Mesenteric fat pad (tissue), 1 donor: ENCODE results near the gene ADGRD1. TPM values are rescaled to one million over a fixed set of nuclear protein-coding genes. Genes with fewer than 3 reads are reported as not detected.

Experiments
- DNase-seq: peaks from one replicate; pipeline ENCODE4 v3.0.0-alpha.2; 2020; ENCODE audit warnings: low spot score
- total RNA-seq: library from RNA; stranded (reverse); fragmentation: NEBNext Ultra II Directional; extraction: Animal tissue kit (Norgen Biotek cat#: 25700); gene quantifications from one replicate; pipeline ENCODE4 v1.2.1, GENCODE V29; 2021
- donor health status: DM: yes; HTN: yes; CAD: no.

Gene ADGRD1
- total RNA-seq, 1 donor from 2014 or later: 28.5 TPM

DNA sequence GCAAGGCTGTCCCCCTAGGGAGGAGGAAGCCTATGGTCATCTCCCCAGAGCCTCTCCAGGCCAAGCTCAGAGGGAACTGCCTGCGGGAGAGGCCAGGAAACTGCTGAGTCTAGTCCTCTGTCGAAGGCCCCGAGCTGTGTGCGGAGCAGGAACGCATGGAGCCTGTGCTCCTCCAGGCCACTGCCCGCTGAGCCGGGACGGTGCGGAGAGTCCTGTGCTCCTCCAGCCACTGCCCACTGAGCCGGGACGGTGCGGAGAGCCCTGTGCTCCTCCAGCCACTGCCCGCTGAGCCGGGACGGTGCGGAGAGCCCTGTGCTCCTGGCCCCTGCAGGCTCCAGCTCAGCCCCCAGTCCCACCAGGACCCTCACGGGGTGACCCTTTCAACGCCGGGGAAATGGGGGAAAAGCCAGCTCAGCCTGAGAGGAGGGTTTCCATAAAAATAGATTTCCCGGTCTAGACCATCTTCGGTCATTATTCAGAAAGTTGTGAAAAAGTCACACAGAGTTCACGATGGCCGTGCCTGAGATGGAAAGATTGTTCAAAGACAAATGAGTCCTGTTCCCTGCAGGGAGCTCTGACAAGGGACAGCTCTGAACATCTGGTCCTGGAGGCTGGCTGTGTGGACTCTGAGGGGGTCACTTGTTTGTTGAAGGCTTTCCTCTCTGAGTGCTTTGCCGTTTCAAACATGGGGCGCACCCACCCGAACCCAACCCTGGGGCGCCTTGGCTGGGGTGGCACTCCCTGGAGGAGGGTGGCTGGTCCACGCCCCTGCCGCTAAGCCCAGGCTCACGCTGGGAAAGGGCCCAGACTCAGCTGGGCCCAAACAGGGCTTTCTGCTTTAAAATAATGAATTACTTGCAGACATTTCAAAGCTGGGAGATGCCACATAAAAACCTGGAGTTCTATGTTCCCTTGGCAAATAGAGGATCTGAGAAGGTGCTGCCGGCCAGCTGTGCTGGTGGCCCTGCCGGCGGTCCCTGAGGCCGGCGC, 85.5 kb downstream of the ADGRD1 start:
- DNase-seq: no peak

DNA sequence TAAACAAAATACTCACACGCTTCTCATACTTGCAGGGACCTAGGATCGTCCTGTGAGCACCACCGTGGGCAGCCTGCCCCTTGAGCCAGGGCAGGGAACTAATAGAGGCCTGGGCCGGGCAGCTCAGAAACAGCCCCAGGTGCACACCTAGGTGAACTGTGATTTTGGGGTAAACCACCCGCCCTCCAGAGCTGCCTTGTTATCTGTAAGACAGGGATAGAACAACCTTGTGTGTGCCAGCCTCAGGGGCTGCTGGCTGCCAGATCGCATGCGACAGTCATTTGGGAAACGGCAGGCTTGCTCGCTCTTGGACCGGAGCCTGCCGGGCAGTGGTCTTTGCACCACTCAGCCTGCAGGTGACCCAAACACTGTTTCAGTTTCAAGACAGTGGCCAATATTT, 86.8 kb downstream of the ADGRD1 start:
- no peak for DNase-seq

DNA sequence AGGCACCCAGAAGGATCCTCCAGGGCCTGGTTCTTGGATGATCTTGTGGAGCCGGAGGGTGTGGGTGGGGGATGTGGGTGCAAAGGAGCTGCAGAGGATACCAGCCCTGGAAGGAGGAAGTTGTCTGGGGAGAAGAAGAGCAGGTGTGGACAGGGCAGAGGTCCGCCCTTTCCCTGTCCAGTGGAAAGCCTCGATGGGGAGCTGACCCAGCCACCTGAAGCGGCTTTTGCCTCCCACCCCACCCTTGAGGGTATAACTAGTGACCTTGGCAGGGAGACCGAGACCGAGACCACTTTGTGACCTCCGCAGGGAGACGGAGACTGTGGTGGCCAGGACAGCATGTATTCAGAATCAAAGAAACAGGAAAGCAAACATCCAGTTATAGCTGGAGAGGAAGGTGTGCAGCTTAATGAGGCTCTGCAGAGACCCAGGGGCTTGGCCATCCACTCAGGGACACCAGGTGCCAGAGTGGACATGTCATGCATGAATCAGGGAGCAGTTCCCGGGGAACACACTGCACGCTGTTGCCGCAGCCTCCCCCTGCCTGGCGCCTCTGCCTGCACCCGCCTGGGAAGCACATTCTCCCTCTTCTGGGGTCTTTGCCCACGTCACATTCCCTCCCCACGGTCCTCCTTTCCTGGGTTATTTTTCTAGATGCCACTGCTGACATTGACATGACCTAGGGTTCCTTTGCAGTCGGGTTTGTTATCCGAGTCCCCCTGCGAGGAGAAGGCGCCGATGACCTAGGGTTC, 87.7 kb downstream of the ADGRD1 start:
- no peak for DNase-seq

DNA sequence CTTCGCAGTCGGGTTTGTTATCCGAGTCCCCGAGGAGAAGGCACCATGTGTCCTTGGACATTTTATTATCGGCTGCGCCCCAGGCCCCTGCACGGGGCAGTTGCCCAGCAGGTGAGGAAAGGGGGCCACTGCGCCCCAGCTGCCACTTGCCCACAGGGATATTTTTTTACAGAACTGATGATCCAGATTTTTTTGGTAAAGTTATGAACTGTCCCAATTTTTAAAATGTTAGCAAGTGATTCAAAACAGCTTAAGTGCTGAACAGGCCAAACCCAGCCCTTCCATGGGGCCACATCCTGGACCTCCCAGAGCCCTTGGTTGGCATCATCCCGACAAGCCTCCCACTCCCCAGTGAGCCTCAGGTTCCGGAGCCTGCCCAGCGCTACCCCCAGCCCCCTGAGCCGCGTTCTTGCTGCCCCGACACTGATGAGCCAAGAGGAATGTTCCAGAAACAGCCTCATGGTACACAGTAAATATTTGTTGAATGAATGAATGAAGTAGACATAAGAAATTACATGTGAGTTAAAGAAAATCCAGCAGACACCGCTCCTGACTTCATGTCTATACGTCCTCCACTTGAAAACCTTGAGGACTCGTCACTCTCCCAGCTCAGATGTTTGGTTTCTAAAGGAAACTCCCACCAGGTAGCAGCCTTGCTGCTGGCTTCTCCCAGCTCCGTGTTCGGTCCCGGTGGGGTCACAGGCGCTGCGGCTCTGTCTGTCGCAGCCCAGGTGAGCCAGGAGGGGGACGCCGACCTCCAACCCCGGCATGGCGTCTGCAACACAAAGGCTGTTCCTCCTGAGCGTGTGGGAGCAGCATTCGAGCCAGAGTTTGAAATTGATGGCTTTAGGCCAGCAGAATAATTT, 88.5 kb downstream of the ADGRD1 start:
- DNase-seq: no peak

DNA sequence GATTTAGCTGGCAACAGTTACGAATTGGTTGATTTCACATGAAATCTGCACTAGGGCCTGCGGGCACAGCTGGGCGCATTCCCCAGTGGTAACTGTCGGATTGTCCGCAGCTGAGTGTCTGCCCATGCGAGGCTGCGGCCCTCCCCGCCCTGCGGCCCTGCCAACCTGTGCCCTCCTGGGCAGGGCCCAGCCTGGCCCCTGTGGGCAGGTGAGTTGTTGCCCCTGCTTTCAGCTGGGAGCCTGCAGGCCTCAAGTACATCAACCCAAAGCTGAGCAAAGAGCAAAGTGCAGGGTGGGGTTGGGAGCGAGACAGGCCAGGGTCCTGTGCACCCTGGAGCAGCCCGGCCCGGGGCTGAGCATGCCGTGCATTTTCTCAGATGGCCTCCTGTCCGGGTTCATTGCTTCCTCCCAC, 89.1 kb downstream of the ADGRD1 start:
- no peak for DNase-seq

DNA sequence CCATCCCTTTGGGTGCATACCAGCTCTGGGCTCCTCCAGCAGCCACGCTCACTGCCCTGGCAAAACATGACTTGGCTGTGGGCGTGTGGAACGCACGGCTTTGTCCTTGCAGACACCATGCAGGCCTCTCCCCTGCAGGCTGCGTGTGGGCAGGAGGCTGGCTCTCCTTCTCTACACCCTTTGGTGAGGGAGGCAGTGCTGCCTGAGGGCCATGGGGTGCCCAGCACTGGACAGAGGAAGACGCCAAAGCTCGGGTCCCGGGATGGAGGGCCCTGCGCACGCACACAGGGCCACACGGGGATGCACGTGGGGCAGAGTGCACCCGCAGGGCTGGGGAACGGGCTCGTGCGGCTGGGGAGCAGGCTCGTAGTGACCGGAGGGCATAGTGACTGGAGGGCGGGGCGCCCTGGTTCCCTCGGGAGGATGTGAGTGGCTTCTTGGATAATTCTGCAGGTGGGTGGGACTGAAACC, 89.7 kb downstream of the ADGRD1 start:
- no peak for DNase-seq

DNA sequence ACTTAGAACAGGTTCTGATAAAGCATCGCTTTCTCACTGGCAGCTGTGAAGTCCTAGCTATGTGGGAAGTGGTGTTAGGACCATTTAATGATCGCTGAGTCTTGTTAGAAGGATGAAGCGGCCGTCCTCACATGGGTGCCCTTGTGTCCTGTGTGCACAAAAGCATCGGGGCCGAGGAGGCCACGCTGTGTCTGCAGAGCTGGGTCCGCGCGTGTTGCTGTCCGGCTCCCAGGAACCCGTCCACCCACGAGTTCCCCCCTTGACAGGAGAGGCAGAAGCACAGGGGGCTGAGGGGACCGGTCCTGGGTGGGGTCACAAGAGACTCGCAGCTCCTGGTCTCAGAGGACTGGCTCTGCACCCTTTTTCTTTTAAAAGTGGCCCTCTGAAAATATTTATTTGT, 90.4 kb downstream of the ADGRD1 start:
- DNase-seq: no peak

DNA sequence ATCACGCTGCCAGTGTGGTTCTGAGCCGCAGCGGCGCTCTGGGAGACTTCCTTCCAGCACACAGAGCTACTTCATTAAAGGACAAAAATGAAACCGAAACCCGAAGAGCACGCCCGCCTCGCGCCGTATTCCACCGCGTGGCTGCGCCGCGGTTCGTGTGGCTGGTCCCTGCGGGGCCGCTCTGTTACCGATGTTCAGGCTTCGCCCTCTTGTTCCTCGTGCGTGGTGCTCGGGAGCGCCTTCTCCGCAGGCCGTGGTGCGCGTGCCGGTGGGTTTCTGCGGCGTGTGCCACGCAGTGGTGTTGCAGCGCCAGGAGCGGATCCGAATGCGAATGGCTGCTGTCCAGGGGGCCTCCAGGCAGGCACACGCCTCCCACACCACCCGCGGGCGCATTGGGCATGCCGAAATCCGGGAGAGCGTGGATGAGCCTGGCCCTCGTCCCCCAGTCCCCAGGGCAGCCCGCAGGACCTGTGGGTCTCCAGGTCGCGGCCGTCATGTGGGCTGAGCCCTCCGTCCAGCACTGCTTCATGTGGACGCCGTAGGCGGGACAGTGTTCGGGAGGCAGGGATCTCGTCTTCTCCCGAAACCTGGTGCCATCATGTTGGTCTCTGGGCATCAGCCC, 91.2 kb downstream of the ADGRD1 start:
- DNase-seq: no peak

DNA sequence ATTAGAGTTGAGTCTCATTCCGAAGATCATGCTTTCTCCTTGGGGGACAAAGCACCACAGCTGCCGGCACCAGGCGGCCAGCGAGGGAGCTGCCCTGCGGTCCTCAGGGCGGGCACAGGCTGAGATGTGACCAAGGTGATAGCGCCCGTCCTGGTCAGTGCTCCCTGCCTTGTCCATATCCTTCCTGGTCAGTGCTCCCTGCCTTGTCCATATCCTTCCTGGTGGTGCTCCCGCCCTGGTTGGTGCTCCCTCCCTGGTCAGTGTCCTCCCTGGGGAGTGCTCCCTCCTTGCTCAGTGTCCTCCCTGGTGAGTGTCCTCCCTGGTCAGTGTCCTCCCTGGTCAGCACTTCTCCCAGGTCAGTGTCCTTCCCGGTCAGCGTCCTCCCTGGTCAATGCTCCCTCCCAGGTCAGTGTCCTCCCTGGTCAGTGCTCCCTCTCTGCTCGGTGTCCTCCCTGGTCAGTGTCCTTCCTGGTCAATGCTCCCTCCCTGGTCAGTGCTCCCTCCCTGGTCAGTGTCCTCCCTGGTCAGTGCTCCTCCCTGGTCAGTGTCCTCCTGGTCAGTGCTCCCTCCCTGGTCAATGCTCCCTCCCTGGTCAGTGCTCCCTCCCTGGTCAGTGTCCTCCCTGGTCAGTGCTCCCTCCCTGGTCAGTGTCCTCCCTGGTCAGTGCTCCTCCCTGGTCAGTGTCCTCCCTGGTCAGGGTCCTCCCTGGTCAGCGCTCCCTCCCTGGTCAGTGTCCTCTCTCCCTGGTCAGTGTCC, 92.2 kb downstream of the ADGRD1 start:
- no peak for DNase-seq

DNA sequence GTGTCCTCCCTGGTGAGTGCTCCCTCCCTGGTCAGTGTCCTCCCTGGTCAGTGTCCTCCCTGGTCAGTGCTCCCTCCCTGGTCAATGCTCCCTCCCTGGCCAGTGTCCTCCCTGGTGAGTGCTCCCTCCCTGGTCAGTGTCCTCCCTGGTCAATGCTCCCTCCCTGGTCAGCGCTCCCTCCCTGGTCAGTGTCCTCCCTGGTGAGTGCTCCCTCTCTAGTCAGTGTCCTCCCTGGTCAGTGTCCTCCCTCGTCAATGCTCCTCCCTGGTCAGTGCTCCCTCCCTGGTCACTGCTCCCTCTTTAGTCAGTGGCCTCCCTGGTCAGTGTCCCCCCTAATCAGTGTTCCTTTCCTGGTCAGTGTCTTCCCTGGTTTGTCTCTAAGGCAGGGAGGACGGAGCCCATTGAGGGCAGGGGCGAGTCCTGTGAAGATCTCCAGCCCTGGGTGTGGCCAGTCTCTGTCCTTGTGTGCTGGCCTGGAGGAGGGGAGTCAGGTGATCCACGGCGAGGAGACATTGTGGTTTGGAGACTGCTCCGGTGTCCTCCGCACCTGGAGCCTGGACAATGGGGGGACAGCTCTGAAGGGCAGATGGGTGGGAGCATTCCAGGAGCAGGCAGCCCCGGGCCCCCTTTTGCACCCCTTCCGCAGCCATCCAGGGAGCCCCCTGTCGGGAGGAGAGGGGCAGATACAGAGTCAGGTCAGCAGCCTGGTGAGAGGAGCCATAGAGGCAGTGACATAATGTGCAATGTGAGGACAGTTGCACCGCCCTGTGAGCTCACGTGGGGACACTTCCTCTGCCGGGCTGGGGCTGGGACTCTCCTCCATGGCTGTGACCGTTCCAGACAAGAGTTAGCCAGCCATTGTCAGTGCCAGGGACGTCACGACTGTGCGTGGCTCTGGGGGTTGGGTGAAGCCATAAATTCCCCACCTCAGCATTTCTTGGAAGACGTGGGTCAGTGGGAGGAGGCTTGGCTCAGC, 93.4 kb downstream of the ADGRD1 start:
- no peak for DNase-seq

DNA sequence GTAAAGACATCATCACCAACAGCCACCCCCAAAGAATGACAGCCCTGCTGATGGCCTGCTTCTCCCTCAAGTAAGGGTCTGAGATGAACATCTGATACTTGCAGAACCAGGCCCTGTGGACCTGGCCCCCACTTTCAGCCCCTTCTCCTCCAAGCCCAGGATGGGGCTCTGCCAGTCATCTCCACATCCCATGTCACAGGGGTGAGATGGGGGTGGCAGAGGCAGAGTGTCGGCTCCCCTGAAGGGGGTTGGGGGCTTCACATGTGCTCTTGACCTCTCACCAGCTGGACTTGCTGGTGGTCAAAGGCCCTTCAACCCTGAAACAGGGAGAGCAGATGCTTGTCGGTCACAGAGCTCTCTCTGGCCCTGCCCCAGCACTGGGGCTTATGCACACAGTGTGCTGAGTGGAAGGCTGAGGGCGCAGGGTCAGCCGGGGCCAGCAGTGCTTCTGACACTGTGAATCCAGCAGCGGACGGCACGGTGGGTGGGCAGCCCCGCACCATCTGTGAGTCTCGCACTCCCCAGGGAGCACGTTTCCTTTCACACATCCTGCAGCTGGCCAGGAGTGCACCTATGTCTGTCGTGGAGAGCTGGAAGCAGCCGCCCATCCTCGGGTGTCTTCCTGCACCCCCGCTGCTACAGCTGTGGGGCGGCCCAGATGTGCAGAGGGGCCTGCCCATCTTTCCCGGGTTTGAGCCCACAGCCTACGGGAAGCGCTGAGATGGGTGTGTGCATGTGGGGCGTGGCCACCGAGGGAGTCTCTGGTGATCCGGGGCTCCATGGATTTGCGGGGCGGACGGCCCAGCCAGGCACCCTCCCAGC, 94.3 kb downstream of the ADGRD1 start:
- DNase-seq: no peak

DNA sequence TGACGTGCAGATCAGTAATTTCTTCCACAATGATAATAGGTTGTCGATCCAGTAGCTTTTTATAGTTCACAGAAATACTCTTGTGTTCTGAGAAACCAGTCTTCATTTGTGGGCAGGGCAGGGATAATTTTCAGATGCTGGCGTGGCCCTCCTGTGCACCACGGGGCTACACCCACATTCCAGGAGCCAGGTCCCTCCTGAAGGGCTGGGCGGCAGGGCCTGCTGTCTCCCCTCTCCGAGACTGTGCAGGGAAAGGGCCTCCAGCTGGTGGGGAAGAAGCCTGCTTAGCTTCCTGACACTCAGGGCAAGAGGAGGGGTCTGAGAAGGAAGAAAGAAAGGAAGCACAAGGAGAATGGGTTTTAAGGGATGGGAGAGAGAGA, 94.9 kb downstream of the ADGRD1 start:
- no peak for DNase-seq

DNA sequence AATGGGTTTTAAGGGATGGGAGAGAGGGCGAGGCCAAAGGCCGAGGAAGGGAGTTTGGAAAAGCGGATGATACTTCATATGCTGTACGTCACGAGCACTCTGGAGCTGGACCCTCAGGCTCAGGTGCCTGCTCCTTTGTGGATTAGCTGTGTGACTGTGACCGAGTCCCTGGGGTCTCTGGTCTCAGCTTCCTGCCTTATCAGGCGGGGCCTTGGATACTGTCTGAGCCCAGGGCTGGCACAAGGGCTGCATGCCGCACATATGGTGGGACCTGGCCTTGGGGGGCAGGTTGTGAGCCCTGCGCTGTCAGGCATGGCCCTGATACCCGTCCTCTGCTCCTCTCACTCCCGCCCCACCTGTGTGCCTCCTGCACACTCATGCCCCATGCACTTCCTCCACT, 95.3 kb downstream of the ADGRD1 start:
- no peak for DNase-seq

DNA sequence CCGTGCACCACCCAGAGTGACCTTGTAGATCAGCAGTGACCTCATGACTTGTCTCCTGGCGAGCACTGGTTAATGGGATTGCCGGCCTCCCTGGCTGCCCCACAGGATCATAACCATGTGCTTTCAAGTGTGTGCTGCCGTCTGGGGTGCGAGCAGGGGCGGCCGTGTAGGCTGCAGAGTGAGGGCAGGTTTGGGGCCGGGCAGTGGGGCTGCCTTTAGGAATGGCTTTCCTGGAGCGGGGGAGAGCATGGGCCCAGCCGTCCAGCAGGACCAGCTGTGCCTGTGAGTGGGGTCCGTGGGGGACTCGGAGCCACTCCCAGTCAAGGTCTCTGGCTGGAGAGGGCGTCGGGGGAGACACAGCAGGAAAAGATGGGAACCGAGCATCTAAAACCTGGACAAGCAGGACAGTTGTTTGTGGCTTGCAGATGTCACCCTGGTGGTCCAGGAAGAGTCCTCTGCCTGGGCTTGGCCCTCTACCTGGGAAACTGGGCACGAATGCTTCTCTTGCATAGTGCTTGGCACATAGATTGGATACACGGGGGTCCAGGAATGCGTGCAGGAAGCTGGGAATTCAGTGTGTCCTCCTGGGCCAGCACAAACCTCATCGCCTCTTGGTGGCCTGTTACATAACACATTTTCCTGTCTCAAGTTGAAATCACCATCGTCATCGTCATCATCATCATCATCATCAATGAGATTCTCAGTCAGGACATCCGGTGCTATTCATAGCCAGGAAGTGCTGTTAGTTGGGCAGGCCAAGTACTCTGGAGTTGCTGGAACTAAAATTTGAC, 96.0 kb downstream of the ADGRD1 start:
- no peak for DNase-seq

DNA sequence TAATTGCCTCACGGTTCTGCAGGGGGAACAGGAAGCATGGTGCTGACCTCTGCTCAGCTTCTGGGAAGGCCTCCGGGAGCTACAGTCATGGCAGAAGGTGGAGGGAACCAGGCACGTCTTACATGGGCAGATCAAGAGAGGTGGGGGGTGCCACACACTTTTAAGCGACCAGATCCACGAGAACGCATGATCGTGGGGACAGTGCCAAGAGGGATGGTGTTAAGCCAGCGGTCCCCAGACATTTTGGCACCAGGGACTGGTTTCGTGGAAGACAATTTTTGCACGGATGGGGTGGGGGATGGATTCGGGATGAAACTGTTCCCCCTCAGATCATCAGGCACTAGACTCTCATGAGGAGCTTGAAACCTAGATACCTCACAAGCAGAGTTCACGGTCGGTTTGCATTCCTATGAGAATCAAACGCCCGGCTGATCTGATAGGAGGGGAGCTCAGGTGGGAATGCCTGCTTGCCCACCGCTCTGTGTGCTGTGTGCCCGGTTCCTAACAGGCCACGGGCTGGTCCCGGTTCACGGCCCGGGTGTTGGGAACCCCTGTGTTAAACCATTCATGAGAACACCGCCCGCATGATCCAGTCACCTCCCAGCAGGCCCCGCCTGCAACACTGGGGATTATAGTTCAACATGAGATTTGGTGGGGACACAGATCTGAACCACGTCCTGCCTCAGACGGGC, 96.9 kb downstream of the ADGRD1 start:
- DNase-seq: no peak

DNA sequence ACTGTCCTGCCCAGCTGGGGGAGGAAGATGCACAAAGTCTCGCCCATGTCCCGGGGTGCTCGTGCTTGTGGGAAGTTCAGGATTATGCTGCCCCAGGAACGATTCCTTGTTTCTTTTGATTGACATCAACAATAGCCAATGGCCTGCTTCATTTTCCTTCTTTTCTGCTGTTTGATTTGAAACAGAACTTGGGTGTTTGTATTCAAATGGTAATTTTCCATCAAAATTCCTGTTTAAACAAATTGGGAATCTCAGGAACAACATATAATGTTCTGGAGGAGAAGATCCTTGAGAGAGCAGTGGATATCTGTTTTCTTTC, 97.4 kb downstream of the ADGRD1 start:
- DNase-seq: no peak
